Common myeloid progenitor, CD34-positive (primary cell): ENCODE results near the gene HAO1.
"Not testable (repeated sequence)": the region's sequence is repeated elsewhere in the genome, so short reads cannot be mapped to it uniquely, and the experiment has no call there.

ENCODE experiments used
- CTCF ChIA-PET: fragments of 350-600 bp; sonication (Branson Sonifier 250); formaldehyde crosslinking; loops from one replicate; lab custom pipeline; 2021; ENCODE audit warnings: antibody characterized with exemption; lab: Charles Lee
- POLR2A ChIA-PET: fragments of 350-600 bp; sonication (Branson Sonifier 250); formaldehyde crosslinking; loops from one replicate; lab custom pipeline; 2021; ENCODE audit warnings: antibody characterized with exemption; lab: Charles Lee
- DNase-seq, 3 donors: peaks; one replicate each; pipeline versions ENCODE4 v3.0.0 to v3.0.0-alpha.2; 2013
- H3K27ac ChIP-seq, 2 experiments: 1 replicate in 1 of 2; 2 replicates in 1 of 2; pipeline ENCODE4 v1.7.0; 2013; ENCODE audit warnings: inconsistent platforms in 2 of 2, low read length in 2 of 2, mild to moderate bottlenecking in 2 of 2, low read depth in 1 of 2, moderate library complexity in 1 of 2; ENCODE audit not compliant: severe bottlenecking in 2 of 2, insufficient read depth in 1 of 2, poor library complexity in 1 of 2
- H3K27me3 ChIP-seq, 5 experiments: replicated peaks in 2 of 5; 1 replicate in 3 of 5; 2 replicates in 2 of 5; pipeline versions ENCODE4 v1.6.1 to v1.7.0; 2013; ENCODE audit warnings: low read length in 4 of 5, mild to moderate bottlenecking in 2 of 5, moderate library complexity in 2 of 5, inconsistent platforms in 1 of 5; ENCODE audit not compliant: insufficient read depth in 5 of 5, control insufficient read depth in 4 of 5
- H3K36me3 ChIP-seq, 4 experiments: 1 replicate in 2 of 4; 2 replicates in 2 of 4; pipeline versions ENCODE4 v1.6.1 to v1.7.0; 2013; ENCODE audit warnings: low read length in 3 of 4, control low read depth in 1 of 4, mild to moderate bottlenecking in 1 of 4; ENCODE audit not compliant: control insufficient read depth in 4 of 4, insufficient read depth in 4 of 4
- H3K4me1 ChIP-seq, 4 experiments: 1 replicate in 3 of 4; 2 replicates in 1 of 4; pipeline versions ENCODE4 v1.6.1 to v1.7.1; 2013; ENCODE audit warnings: low read length in 3 of 4, mild to moderate bottlenecking in 3 of 4, control low read depth in 1 of 4, inconsistent platforms in 1 of 4, moderate library complexity in 1 of 4; ENCODE audit not compliant: control insufficient read depth in 4 of 4, insufficient read depth in 4 of 4; ENCODE audit errors: control extremely low read depth in 1 of 4
- H3K4me3 ChIP-seq, 7 experiments: 1 replicate in 4 of 7; 2 replicates in 3 of 7; pipeline versions ENCODE4 v1.5.1 to v1.7.0; 2013; ENCODE audit warnings: mild to moderate bottlenecking in 7 of 7, low read length in 6 of 7, moderate library complexity in 6 of 7, inconsistent platforms in 2 of 7, low read depth in 2 of 7, control low read depth in 1 of 7; ENCODE audit not compliant: insufficient read depth in 4 of 7, control insufficient read depth in 1 of 7; ENCODE audit errors: extremely low read depth in 1 of 7
- H3K9me3 ChIP-seq, 5 experiments: 1 replicate in 4 of 5; 2 replicates in 1 of 5; pipeline versions ENCODE4 v1.6.1 to v1.7.1; 2013; ENCODE audit warnings: low read length in 4 of 5, mild to moderate bottlenecking in 2 of 5, inconsistent platforms in 1 of 5, low read depth in 1 of 5, moderate library complexity in 1 of 5; ENCODE audit not compliant: control insufficient read depth in 4 of 5, insufficient read depth in 2 of 5; ENCODE audit errors: control extremely low read depth in 1 of 5
- WGBS: methylation state at CpG from one replicate; pipeline ENCODE4 v1.1.5; 2013; ENCODE audit not compliant: insufficient coverage; 5-methylcytosine and 5-hydroxymethylcytosine counted together

The HAO1 gene

DNA sequence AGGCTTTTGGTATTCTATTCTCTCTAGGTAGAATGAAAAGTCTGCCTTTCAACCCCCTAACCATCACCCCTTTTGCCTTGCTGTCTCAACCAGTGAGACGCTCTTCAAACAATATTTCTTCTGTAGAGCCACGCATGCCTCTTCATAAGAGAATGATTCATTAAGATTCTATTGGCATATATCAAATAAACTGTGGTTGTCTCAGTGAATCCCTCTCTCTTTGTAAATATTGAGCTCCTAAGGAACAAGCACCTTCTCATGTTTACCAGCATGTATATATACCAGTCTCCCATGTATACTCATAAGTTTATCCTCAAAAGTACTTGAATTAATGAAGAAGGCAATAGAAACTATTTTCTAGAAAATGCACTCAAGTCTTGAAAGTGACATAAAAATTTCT, 90.6 kb downstream of the HAO1 start:
- CTCF ChIA-PET, result no interaction called here
- no CpG with 5 or more reads among the region's 2 CpGs for WGBS
- Histone ChIP-seq H3K4me3 (no peak overlapping the region), H3K4me1 (no peaks in the 10 kb centered on the region), H3K27me3 (peaks cover 0 to 6% (median 0%) of the 10 kb centered on the region in 5 experiments), H3K36me3 (no peaks in the 10 kb centered on the region), H3K27ac (no peak overlapping the region), H3K9me3 (no peaks in the 10 kb centered on the region)
- POLR2A ChIA-PET, result no interaction called here
- DNase-seq, result no peak

DNA sequence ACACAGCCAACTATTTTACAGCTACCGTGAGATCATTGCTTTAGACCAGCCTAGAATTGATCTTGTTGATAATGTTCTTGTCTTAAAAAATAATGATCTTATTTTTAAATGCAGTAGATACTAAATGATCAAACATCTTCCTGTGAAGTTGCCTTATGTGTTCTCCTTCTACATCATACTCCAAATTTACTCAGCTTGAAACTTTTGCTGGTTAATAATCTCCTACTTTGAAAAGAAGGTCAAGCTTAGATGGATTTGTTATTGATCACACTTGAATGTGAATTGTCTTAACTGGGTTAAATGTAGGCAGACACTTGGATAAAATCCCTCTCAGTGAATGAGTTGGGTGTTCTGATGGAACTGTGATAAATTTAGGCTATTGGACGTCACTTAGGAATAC, 91.9 kb downstream of the HAO1 start:
- Histone ChIP-seq H3K4me3 (no peak overlapping the region), H3K9me3 (no peaks in the 10 kb centered on the region), H3K27me3 (peaks cover 0 to 7% (median 4%) of the 10 kb centered on the region in 5 experiments), H3K27ac (no peak overlapping the region), H3K36me3 (no peaks in the 10 kb centered on the region), H3K4me1 (no peaks in the 10 kb centered on the region)
- DNase-seq, result no peak
- CTCF ChIA-PET, result no interaction called here
- POLR2A ChIA-PET, result no interaction called here
- WGBS, result no CpG with 5 or more reads among the region's 2 CpGs

DNA sequence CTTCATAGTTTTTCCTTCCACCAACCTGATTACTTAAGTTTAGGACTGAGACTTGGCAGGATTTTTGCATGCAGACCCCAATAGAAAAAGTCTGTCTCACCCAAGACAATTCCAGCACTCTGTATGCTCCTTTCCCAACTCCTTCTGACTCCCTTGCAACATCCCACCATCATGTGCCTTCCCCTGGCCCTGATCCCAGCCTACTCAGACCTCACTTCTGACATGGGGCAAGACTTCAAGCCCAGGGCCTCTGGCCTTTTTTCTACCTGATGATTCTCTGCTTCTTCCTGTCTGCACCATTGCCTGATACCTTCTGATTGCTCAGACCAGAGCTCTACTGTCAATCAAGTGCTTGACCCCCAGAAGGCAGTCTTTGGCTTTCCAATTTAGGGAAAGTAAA, 96.6 kb downstream of the HAO1 start:
- no peak for DNase-seq
- Histone ChIP-seq H3K27ac (no peak overlapping the region), H3K36me3 (no peaks in the 10 kb centered on the region), H3K4me1 (no peaks in the 10 kb centered on the region), H3K9me3 (peaks cover 0 to 2% (median 0%) of the 10 kb centered on the region in 5 experiments), H3K27me3 (peaks cover 3 to 18% (median 8%) of the 10 kb centered on the region in 5 experiments), H3K4me3 (no peak overlapping the region)
- POLR2A ChIA-PET, result no interaction called here
- CTCF ChIA-PET, result interaction anchor here (1.4 kb wide), 1 partner anchor 16 kb away, joined by 7 read pairs; no protein-coding TSS in a partner anchor

DNA sequence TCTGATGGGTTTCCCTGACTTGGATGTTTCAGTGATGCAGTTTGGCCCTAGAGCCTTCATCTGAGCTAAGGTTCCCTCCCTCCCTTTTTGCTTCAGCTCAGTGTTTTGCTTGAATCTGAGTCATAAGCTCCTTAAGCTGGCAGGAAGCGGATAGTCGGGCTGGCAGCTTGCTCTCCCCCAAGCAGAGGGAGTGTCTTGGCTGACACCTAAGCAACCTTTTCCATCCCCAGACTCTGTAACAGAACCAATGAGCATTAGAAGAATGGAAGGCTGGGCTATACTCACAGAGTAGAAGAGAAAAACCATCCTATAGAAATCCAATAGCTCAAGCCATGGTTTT, 98.3 kb downstream of the HAO1 start:
- no CpG with 5 or more reads among the region's 2 CpGs for WGBS
- H3K4me1 ChIP-seq, result no peaks in the 10 kb centered on the region
- ChIA-PET POLR2A (interaction anchor here (0.7 kb wide), 1 partner anchor 320 kb away, joined by 5 read pairs; no protein-coding TSS in a partner anchor), CTCF (no interaction called here)
- H3K27ac ChIP-seq, result no peak overlapping the region
- no peak overlapping the region for H3K4me3 ChIP-seq
- DNase-seq, result no peak
- H3K27me3 ChIP-seq, result peaks cover 3 to 16% (median 9%) of the 10 kb centered on the region in 5 experiments
- H3K36me3 ChIP-seq, result no peaks in the 10 kb centered on the region
- H3K9me3 ChIP-seq, result peaks cover 0 to 2% (median 0%) of the 10 kb centered on the region in 5 experiments

DNA sequence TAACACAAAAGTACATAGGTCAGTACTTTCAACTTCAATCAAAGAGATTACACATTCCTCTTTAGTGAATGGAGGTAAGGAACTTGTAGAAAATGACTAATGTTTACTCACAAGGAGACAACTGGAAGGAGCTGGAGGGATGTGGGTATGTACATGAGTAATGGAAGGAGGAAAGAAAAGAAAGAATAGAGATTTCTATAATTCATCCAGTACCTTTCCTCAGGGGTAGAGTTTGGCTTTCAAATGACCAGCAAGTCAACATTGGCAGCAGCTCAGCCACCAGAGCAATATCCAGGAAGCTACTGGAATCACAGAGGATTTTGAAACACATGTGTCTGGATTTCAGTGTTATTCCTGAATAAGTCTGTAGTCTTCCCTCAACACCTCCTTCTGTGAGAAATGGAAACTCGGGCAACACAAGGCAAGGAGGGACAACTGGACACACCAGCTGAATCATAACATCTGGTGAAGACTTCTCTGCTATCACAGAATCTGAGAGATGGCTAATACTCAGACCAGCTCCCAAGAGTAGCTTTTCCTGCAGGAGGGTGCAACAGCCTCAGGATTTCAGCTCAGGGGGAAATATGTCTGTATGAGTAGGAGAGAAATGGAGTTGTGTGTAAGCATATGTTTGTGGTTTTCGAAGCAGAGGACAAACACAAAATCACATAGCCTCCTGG, 98.8 kb downstream of the HAO1 start:
- ChIA-PET CTCF (no interaction called here), POLR2A (interaction anchor here (0.7 kb wide), 1 partner anchor 319 kb away, joined by 5 read pairs; no protein-coding TSS in a partner anchor)
- H3K9me3 ChIP-seq, result peaks cover 0 to 2% (median 0%) of the 10 kb centered on the region in 5 experiments
- DNase-seq, result no peak
- H3K27me3 ChIP-seq, result peaks cover 3 to 16% (median 11%) of the 10 kb centered on the region in 5 experiments
- 100% methylated on average over 1 of the region's 2 CpGs for WGBS
- H3K36me3 ChIP-seq, result no peaks in the 10 kb centered on the region
- no peaks in the 10 kb centered on the region for H3K4me1 ChIP-seq
- no peak overlapping the region for H3K27ac ChIP-seq
- no peak overlapping the region for H3K4me3 ChIP-seq

DNA sequence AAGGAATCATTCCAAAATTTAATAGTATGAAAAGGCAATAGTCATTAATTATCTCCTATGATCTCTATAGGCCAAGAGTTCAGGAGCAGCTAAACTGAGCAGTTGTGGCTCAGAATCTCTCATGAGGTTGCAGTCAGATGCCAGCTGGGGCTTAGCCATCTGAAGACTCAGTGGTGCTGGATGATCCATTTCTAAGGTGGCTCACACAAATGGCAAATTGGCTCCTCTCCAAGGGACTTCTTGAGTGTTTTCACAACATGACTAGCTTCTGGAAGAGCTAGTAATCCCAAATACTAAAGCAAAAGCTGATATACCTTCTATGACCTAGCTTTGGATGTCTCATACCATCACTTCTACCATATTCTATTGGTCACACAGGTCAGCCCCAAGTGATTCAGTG, 104.2 kb downstream of the HAO1 start:
- ChIA-PET POLR2A (no interaction called here), CTCF (no interaction called here)
- DNase-seq, result no peak
- H3K27me3 ChIP-seq, result peaks cover 0 to 7% (median 2%) of the 10 kb centered on the region in 5 experiments
- no peaks in the 10 kb centered on the region for H3K4me1 ChIP-seq
- H3K9me3 ChIP-seq, result peaks cover 0 to 3% (median 0%) of the 10 kb centered on the region in 5 experiments
- no peak overlapping the region for H3K27ac ChIP-seq
- no peaks in the 10 kb centered on the region for H3K36me3 ChIP-seq
- H3K4me3 ChIP-seq, result no peak overlapping the region

DNA sequence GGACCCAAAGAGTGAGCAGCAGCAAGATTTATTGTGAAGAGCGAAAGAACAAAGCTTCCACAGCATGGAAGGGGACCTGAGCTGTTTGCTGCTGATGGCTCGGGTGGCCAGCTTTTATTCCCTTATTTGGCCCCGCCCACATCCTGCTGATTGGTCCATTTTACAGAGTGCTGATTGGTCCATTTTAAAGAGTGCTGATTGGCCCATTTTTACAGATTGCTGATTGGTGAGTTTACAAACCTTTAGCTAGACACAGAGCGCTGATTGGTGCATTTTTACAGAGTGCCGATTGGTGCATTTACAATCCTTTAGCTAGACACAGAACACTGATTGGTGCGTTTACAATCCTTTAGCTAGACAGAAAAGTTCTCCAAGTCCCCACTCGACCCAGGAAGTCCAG, 105.8 kb downstream of the HAO1 start:
- H3K27ac ChIP-seq, POLR2A ChIA-PET, H3K4me1 ChIP-seq, H3K27me3 ChIP-seq, H3K36me3 ChIP-seq, DNase-seq, CTCF ChIA-PET, H3K4me3 ChIP-seq, H3K9me3 ChIP-seq: not testable (repeated sequence)
- WGBS, result 77% methylated on average over 6 of the region's 7 CpGs
